PC-9 (cell line): Measurements from ENCODE around the gene PRR5.

ENCODE experiments used
- CTCF ChIP-seq: fragments of 200-600 bp; sonication (generic); conservative IDR thresholded peaks from 2 replicates; pipeline ENCODE4 v1.6.1; 2017; ENCODE audit warnings: mixed run types, antibody characterized with exemption, mild to moderate bottlenecking, moderate library complexity
- EZH2 ChIP-seq: fragments of 200-600 bp; sonication (generic); IDR thresholded peaks from 2 replicates; pipeline ENCODE4 v1.8.0; 2017; ENCODE audit warnings: antibody characterized with exemption, low read depth

GRCh38 chr22:44726439-44726838, 24.4 kb downstream of the PRR5 start:
- no peak for TF ChIP-seq CTCF
- TF ChIP-seq EZH2, result no peak
